Measurements from ENCODE around the gene KATNA1. TPM values are rescaled to one million over a fixed set of nuclear protein-coding genes. Genes with fewer than 3 reads are reported as not detected.

Gene KATNA1
- total and polyA plus RNA-seq, 9 of the 15 experiments (the other 6 are each of a cell fraction or from before 2014, with no cell fraction given) = 22.5 to 76.9 (median 45.0) TPM

GRCh38 chr6:149565527-149566409 lies 82.7 kb downstream of the KATNA1 start, which contains the start of gene GINM1 (continued):
- TF ChIP-seq, protein P1, sequence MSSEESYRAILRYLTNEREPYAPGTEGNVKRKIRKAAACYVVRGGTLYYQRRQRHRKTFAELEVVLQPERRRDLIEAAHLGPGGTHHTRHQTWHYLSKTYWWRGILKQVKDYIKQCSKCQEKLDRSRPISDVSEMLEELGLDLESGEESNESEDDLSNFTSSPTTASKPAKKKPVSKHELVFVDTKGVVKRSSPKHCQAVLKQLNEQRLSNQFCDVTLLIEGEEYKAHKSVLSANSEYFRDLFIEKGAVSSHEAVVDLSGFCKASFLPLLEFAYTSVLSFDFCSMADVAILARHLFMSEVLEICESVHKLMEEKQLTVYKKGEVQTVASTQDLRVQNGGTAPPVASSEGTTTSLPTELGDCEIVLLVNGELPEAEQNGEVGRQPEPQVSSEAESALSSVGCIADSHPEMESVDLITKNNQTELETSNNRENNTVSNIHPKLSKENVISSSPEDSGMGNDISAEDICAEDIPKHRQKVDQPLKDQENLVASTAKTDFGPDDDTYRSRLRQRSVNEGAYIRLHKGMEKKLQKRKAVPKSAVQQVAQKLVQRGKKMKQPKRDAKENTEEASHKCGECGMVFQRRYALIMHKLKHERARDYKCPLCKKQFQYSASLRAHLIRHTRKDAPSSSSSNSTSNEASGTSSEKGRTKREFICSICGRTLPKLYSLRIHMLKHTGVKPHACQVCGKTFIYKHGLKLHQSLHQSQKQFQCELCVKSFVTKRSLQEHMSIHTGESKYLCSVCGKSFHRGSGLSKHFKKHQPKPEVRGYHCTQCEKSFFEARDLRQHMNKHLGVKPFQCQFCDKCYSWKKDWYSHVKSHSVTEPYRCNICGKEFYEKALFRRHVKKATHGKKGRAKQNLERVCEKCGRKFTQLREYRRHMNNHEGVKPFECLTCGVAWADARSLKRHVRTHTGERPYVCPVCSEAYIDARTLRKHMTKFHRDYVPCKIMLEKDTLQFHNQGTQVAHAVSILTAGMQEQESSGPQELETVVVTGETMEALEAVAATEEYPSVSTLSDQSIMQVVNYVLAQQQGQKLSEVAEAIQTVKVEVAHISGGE (CRISPR knock-in tag; IDR thresholded peaks at IDR 0.05) = 0 out of 6 replicates have a peak, but pooled peaks of 1 of the 3 experiments have one; percentile 48
- TF ChIP-seq PURB (CRISPR knock-in tag; IDR thresholded peaks at IDR 0.05; ENCODE audit: low read depth) = no peak
- TF ChIP-seq ARID1B (IDR thresholded peaks at IDR 0.05) = peak; percentile 52
- no peak; the same call in 1 of the 2 replicates for TF ChIP-seq ZBTB1 (CRISPR knock-in tag; IDR thresholded peaks at IDR 0.05; ENCODE audit: borderline replicate concordance, low read depth)
- TF ChIP-seq FOXA1 (IDR thresholded peaks at IDR 0.05; ENCODE audit: borderline replicate concordance) = no peak
- TF ChIP-seq, protein P2, sequence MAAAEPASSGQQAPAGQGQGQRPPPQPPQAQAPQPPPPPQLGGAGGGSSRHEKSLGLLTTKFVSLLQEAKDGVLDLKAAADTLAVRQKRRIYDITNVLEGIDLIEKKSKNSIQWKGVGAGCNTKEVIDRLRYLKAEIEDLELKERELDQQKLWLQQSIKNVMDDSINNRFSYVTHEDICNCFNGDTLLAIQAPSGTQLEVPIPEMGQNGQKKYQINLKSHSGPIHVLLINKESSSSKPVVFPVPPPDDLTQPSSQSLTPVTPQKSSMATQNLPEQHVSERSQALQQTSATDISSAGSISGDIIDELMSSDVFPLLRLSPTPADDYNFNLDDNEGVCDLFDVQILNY (CRISPR knock-in tag; IDR thresholded peaks at IDR 0.05) = no peak
- no peak for TF ChIP-seq TFE3 (CRISPR knock-in tag; IDR thresholded peaks at IDR 0.05)
- TF ChIP-seq FOXA3 (CRISPR knock-in tag; conservative IDR thresholded peaks at IDR 0.05 in 1 of 2, IDR thresholded peaks at IDR 0.05 in 1 of 2) = 0 out of 4 replicates have a peak, but pooled peaks of 1 of the 2 experiments have one; percentile 9
- TF ChIP-seq RAD21 (CRISPR knock-in tag; conservative IDR thresholded peaks at IDR 0.05 in 1 of 2, IDR thresholded peaks at IDR 0.05 in 1 of 2) = peak; percentile 65 to 74
- TF ChIP-seq, protein P3, sequence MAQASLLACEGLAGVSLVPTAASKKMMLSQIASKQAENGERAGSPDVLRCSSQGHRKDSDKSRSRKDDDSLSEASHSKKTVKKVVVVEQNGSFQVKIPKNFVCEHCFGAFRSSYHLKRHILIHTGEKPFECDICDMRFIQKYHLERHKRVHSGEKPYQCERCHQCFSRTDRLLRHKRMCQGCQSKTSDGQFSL (CRISPR knock-in tag; IDR thresholded peaks at IDR 0.05) = no peak
- TF ChIP-seq, protein P3 (tag; IDR thresholded peaks at IDR 0.05) = no peak
- TF ChIP-seq SMARCC2 (IDR thresholded peaks at IDR 0.05; ENCODE audit: low read depth) = peak; percentile 55; the same call in 1 of the 2 replicates
- TF ChIP-seq SPI1 (IDR thresholded peaks at IDR 0.05; ENCODE audit: borderline replicate concordance, low read depth, low read length) = no peak
- TF ChIP-seq CBX2 (IDR thresholded peaks at IDR 0.05; ENCODE audit: insufficient read depth, low read length, poor library complexity, severe bottlenecking) = no peak
- TF ChIP-seq KAT7 (CRISPR knock-in tag; IDR thresholded peaks at IDR 0.05; ENCODE audit: borderline replicate concordance) = peak; percentile 5; the same call in 1 of the 2 replicates
- TF ChIP-seq ZNF316 (IDR thresholded peaks at IDR 0.05) = no peak
